ENCODE results near the gene B3GALT6.

B3GALT6 gene

GRCh38 chr1:1204998-1205768, 26.9 kb upstream of the B3GALT6 start:
- Histone ChIP-seq H3K4me1 (ENCODE audit: low read depth, poor library complexity, severe bottlenecking) (peaks cover 26% of the 10 kb centered on the region), H4K20me1 (ENCODE audit: insufficient read depth) (no peaks in the 10 kb centered on the region), H2AFZ (ENCODE audit: low read depth) (no peak overlapping the region), H3K79me2 (ENCODE audit: insufficient read depth, low read depth) (no peaks in the 10 kb centered on the region), H3K27ac (no peak overlapping the region), H3K9ac (no peak overlapping the region), H3K4me3 (IDR thresholded peaks at IDR 0.05; ENCODE audit: insufficient read depth, low read depth, low read length) (no peak overlapping the region), H3K4me2 (no peak overlapping the region), H3K27me3 (ENCODE audit: insufficient read depth, low read depth) (peaks cover 76% of the 10 kb centered on the region), H3K36me3 (ENCODE audit: insufficient read depth) (no peaks in the 10 kb centered on the region)
- TF ChIP-seq CTCF (conservative IDR thresholded peaks at IDR 0.05; ENCODE audit: low read depth, low read length): no peak

GRCh38 chr1:1205769-1206375, 26.2 kb upstream of the B3GALT6 start:
- Histone ChIP-seq H4K20me1 (ENCODE audit: insufficient read depth) (no peaks in the 10 kb centered on the region), H3K27ac (no peak overlapping the region), H3K4me2 (no peak overlapping the region), H3K4me1 (ENCODE audit: low read depth, poor library complexity, severe bottlenecking) (peaks cover 26% of the 10 kb centered on the region), H2AFZ (ENCODE audit: low read depth) (no peak overlapping the region), H3K4me3 (IDR thresholded peaks at IDR 0.05; ENCODE audit: insufficient read depth, low read depth, low read length) (no peak overlapping the region), H3K9ac (no peak overlapping the region), H3K27me3 (ENCODE audit: insufficient read depth, low read depth) (peaks cover 73% of the 10 kb centered on the region), H3K36me3 (ENCODE audit: insufficient read depth) (no peaks in the 10 kb centered on the region), H3K79me2 (ENCODE audit: insufficient read depth, low read depth) (no peaks in the 10 kb centered on the region)
- no peak for TF ChIP-seq CTCF (conservative IDR thresholded peaks at IDR 0.05; ENCODE audit: low read depth, low read length)

GRCh38 chr1:1206376-1206965, 25.6 kb upstream of the B3GALT6 start, which contains the start of gene TNFRSF18:
Gene TNFRSF18 (minus strand): TSS chr1:1206592. CDS start chr1:1206571, 21 bp downstream.
- Histone ChIP-seq H3K36me3 (ENCODE audit: insufficient read depth) (no peaks in the 10 kb centered on the region), H3K9ac (no peak within 1 kb of the TSS), H3K4me1 (ENCODE audit: low read depth, poor library complexity, severe bottlenecking) (peaks cover 26% of the 10 kb centered on the region), H2AFZ (ENCODE audit: low read depth) (no peak within 1 kb of the TSS), H3K4me2 (peak within 1 kb of the TSS; percentile 5; the same call in 1 of the 2 replicates), H3K79me2 (ENCODE audit: insufficient read depth, low read depth) (no peaks in the 10 kb centered on the region), H3K27ac (no peak within 1 kb of the TSS), H3K4me3 (IDR thresholded peaks at IDR 0.05; ENCODE audit: insufficient read depth, low read depth, low read length) (no peak within 1 kb of the TSS), H4K20me1 (ENCODE audit: insufficient read depth) (no peaks in the 10 kb centered on the region), H3K27me3 (ENCODE audit: insufficient read depth, low read depth) (peaks cover 70% of the 10 kb centered on the region)
- no peak for TF ChIP-seq CTCF (conservative IDR thresholded peaks at IDR 0.05; ENCODE audit: low read depth, low read length)

- H3K9ac ChIP-seq: no peak overlapping the region
- no peaks in the 10 kb centered on the region for H3K36me3 ChIP-seq (ENCODE audit: insufficient read depth)
- no peak overlapping the region for H3K4me3 ChIP-seq (IDR thresholded peaks at IDR 0.05; ENCODE audit: insufficient read depth, low read depth, low read length)
- peak overlapping the region; percentile 5; the same call in 1 of the 2 replicates for H3K4me2 ChIP-seq
- no peaks in the 10 kb centered on the region for H4K20me1 ChIP-seq (ENCODE audit: insufficient read depth)
- no peak overlapping the region for H2AFZ ChIP-seq (ENCODE audit: low read depth)
- no peaks in the 10 kb centered on the region for H3K79me2 ChIP-seq (ENCODE audit: insufficient read depth, low read depth)
- no peak for TF ChIP-seq CTCF (conservative IDR thresholded peaks at IDR 0.05; ENCODE audit: low read depth, low read length)
- H3K27ac ChIP-seq: no peak overlapping the region
- H3K27me3 ChIP-seq (ENCODE audit: insufficient read depth, low read depth): peaks cover 69% of the 10 kb centered on the region
- peaks cover 26% of the 10 kb centered on the region for H3K4me1 ChIP-seq (ENCODE audit: low read depth, poor library complexity, severe bottlenecking)
These were observed 25.0 kb upstream of the B3GALT6 start for GRCh38 chr1:1206966-1207531.

All from KMS-11 (cell line).